B cell (primary cell): Measurements from ENCODE around the gene CCDC30. TPM values are rescaled to one million over a fixed set of nuclear protein-coding genes. Genes with fewer than 3 reads are reported as not detected.
"Not testable (repeated sequence)": the region's sequence is repeated elsewhere in the genome, so short reads cannot be mapped to it uniquely, and the experiment has no call there.

Experiments used
- ATAC-seq: fragments of 200-7000 bp; cut with Tn5 transposase; one replicate; pipeline ENCODE4 v1.10.0; 2021; ENCODE audit warnings: low read depth, mild to moderate bottlenecking, moderate number of reproducible peaks, moderate library complexity
- CTCF ChIA-PET: fragments of 350-600 bp; sonication (Branson Sonifier 250); formaldehyde crosslinking; loops from one replicate; lab custom pipeline; 2021; ENCODE audit warnings: antibody characterized with exemption, inconsistent platforms; lab: Charles Lee
- POLR2A ChIA-PET: fragments of 350-600 bp; sonication (Branson Sonifier 250); formaldehyde crosslinking; loops from one replicate; lab custom pipeline; 2021; ENCODE audit warnings: antibody characterized with exemption; lab: Charles Lee
- DNase-seq: peaks from one replicate; pipeline ENCODE4 v3.0.0; 2013
- H2AFZ ChIP-seq: 2 replicates; pipeline ENCODE4 v1.6.1; 2012; ENCODE audit warnings: mild to moderate bottlenecking, low read depth, low read length; ENCODE audit not compliant: insufficient read depth, poor library complexity, severe bottlenecking
- H3K27ac ChIP-seq, 2 donors: 1 replicate in 1 of 2; 2 replicates in 1 of 2; pipeline ENCODE4 v1.5.1; 2012 to 2013; ENCODE audit warnings: low read length in 2 of 2, mild to moderate bottlenecking in 2 of 2, moderate library complexity in 1 of 2
- H3K27me3 ChIP-seq, 4 experiments: fragments of 200-600 bp in 1 of 4; sonication (generic) in 1 of 4; replicated peaks in 1 of 4; 1 replicate in 2 of 4; 2 replicates in 2 of 4; pipeline versions ENCODE4 v1.6.1 to v1.7.0; 2013 to 2016; ENCODE audit warnings: low read length in 3 of 4, mild to moderate bottlenecking in 2 of 4, mixed read lengths in 1 of 4, moderate library complexity in 1 of 4; ENCODE audit not compliant: insufficient read depth in 4 of 4, control insufficient read depth in 3 of 4; ENCODE audit errors: control extremely low read depth in 1 of 4
- H3K36me3 ChIP-seq, 2 experiments: replicated peaks in 1 of 2; 1 replicate in 1 of 2; 2 replicates in 1 of 2; pipeline versions ENCODE4 v1.6.1 to v1.7.1; 2013; ENCODE audit warnings: low read length in 1 of 2; ENCODE audit not compliant: insufficient read depth in 2 of 2, control insufficient read depth in 1 of 2; ENCODE audit errors: control extremely low read depth in 1 of 2, extremely low read depth in 1 of 2
- H3K4me1 ChIP-seq, 2 donors: fragments of 200-600 bp in 1 of 2; sonication (generic) in 1 of 2; 1 replicate in 1 of 2; 2 replicates in 1 of 2; pipeline versions ENCODE4 v1.5.1 to v1.6.1; 2013 to 2017; ENCODE audit warnings: low read length in 2 of 2; ENCODE audit not compliant: control insufficient read depth in 2 of 2, insufficient read depth in 2 of 2
- H3K4me2 ChIP-seq: replicated peaks from 2 replicates; pipeline ENCODE3; 2012; ENCODE audit warnings: mild to moderate bottlenecking, low read depth, low read length; ENCODE audit not compliant: poor library complexity, severe bottlenecking
- H3K4me3 ChIP-seq, 5 experiments: fragments of 200-600 bp in 1 of 5; sonication (generic) in 1 of 5; 1 replicate in 3 of 5; 2 replicates in 2 of 5; pipeline versions ENCODE4 v1.5.1 to v1.7.0; 2011 to 2016; ENCODE audit warnings: low read length in 4 of 5, mild to moderate bottlenecking in 4 of 5, low read depth in 2 of 5, control low read depth in 1 of 5, moderate library complexity in 1 of 5; ENCODE audit not compliant: insufficient read depth in 1 of 5; ENCODE audit errors: control extremely low read depth in 1 of 5, extremely low read depth in 1 of 5
- H3K79me2 ChIP-seq: fragments of 200-600 bp; sonication (generic); one replicate; pipeline ENCODE4 v1.6.0; 2016; ENCODE audit warnings: low read length; ENCODE audit not compliant: control insufficient read depth, insufficient read depth
- H3K9ac ChIP-seq: fragments of 200-600 bp; sonication (generic); 2 replicates; pipeline ENCODE4 v1.6.1; 2017; ENCODE audit warnings: mild to moderate bottlenecking, low read length, moderate library complexity
- H3K9me3 ChIP-seq, 3 donors: one replicate each; pipeline versions ENCODE4 v1.6.1 to v1.7.1; 2013; ENCODE audit warnings: low read length in 2 of 3; ENCODE audit not compliant: control insufficient read depth in 2 of 3, insufficient read depth in 1 of 3; ENCODE audit errors: control extremely low read depth in 1 of 3
- H4K20me1 ChIP-seq: 2 replicates; pipeline ENCODE4 v1.6.0; 2012; ENCODE audit warnings: mild to moderate bottlenecking, low read length; ENCODE audit not compliant: insufficient read depth, control insufficient read depth, poor library complexity, severe bottlenecking
- H3K27ac Mint-ChIP-seq: one replicate; pipeline ENCODE4 v1.8.0; 2021; ENCODE audit warnings: mixed read lengths
- H3K27me3 Mint-ChIP-seq: one replicate; pipeline ENCODE4 v1.8.0; 2021; ENCODE audit warnings: mixed read lengths
- H3K4me1 Mint-ChIP-seq: one replicate; pipeline ENCODE4 v1.8.0; 2021; ENCODE audit warnings: mixed read lengths
- H3K4me3 Mint-ChIP-seq: one replicate; pipeline ENCODE4 v1.8.0; 2021; ENCODE audit warnings: mixed read lengths
- H3K9me3 Mint-ChIP-seq: one replicate; pipeline ENCODE4 v1.8.0; 2022; ENCODE audit warnings: mixed read lengths; ENCODE audit not compliant: insufficient read depth
- EZH2 ChIP-seq: IDR thresholded peaks from 2 replicates; pipeline ENCODE4 v1.6.1; 2012; ENCODE audit warnings: borderline replicate concordance, low read depth, mild to moderate bottlenecking, moderate library complexity, low read length; ENCODE audit not compliant: insufficient read depth, poor library complexity, severe bottlenecking
- WGBS: methylation state at CpG from one replicate; pipeline ENCODE4 v1.1.5; 2013; ENCODE audit warnings: missing lambda C conversion rate; ENCODE audit not compliant: insufficient coverage; 5-methylcytosine and 5-hydroxymethylcytosine counted together
- intact Hi-C: fragments of 100-400 bp; cut with micrococcal nuclease; formaldehyde crosslinking; loops from one replicate; pipeline ENCODE4 v1.10.0; 2022
- polyA plus RNA-seq: library from polyadenylated mRNA; depleted of rRNA; stranded (reverse); fragments of >200 nt; gene quantifications from 2 replicates; pipeline ENCODE4 v1.2.3, GENCODE V29; 2012
- total RNA-seq, 2 donors: library from RNA; stranded (reverse); fragments of 120-200 nt in 1 of 2; gene quantifications; 1 replicate in 1 of 2; 2 replicates in 1 of 2; pipeline versions ENCODE4 v1.2.3 to v1.2.4, GENCODE V29; 2013 to 2022
- TF ChIP-seq, protein P1 (sequence below): fragments of 200-600 bp; IDR thresholded peaks from one replicate; pipeline ENCODE4 v1.8.0; 2022; ENCODE audit warnings: antibody characterized with exemption, mild to moderate bottlenecking

The CCDC30 gene
- total and polyA plus RNA-seq, 2 donors (not counting 1 experiment from before 2014, with no cell fraction given): 1.4 to 7.4 TPM

DNA sequence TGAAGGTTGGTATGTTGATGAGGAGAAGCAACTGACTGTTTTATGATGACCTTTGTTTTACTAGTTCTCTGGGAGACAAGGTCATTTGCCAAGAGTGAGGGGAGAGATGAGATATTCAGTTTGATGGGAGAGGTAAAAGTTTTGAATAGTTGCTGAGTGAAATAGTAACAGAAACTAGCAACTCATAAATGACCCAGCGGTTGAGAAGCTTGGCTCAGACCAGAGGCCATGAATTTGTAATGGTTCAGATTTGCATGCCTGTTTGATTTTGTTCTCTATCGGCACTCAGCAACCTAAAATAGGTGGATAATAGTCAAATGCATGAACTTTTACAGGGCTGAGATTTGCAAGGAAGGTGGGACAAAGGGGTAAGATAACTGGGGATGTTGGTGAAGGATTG is 6.6 kb downstream of the CCDC30 start:
- POLR2A ChIA-PET: no interaction called here
- H3K27me3 Mint-ChIP-seq: no peaks in the 10 kb centered on the region
- TF ChIP-seq, protein P1, sequence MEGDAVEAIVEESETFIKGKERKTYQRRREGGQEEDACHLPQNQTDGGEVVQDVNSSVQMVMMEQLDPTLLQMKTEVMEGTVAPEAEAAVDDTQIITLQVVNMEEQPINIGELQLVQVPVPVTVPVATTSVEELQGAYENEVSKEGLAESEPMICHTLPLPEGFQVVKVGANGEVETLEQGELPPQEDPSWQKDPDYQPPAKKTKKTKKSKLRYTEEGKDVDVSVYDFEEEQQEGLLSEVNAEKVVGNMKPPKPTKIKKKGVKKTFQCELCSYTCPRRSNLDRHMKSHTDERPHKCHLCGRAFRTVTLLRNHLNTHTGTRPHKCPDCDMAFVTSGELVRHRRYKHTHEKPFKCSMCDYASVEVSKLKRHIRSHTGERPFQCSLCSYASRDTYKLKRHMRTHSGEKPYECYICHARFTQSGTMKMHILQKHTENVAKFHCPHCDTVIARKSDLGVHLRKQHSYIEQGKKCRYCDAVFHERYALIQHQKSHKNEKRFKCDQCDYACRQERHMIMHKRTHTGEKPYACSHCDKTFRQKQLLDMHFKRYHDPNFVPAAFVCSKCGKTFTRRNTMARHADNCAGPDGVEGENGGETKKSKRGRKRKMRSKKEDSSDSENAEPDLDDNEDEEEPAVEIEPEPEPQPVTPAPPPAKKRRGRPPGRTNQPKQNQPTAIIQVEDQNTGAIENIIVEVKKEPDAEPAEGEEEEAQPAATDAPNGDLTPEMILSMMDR: no peak
- TF ChIP-seq EZH2: no peak
- H3K79me2 ChIP-seq: no peaks in the 10 kb centered on the region
- no peaks in the 10 kb centered on the region for H3K9me3 Mint-ChIP-seq
- DNase-seq: no peak
- H4K20me1 ChIP-seq: no peaks in the 10 kb centered on the region
- no peak overlapping the region for H3K4me3 ChIP-seq
- no peak overlapping the region for H3K27ac ChIP-seq
- CTCF ChIA-PET: no interaction called here
- H3K27ac Mint-ChIP-seq: no peak overlapping the region
- H3K4me1 Mint-ChIP-seq: no peaks in the 10 kb centered on the region
- no peaks in the 10 kb centered on the region for H3K36me3 ChIP-seq
- H3K4me2 ChIP-seq: no peak overlapping the region
- 73% methylated on average over 2 of the region's 2 CpGs for WGBS
- H3K4me3 Mint-ChIP-seq: no peak overlapping the region
- no peak for ATAC-seq
- intact Hi-C loops: no loop called here
- no peak overlapping the region for H3K9ac ChIP-seq
- no peaks in the 10 kb centered on the region for H3K9me3 ChIP-seq
- no peak overlapping the region for H2AFZ ChIP-seq
- no peaks in the 10 kb centered on the region for H3K27me3 ChIP-seq
- no peaks in the 10 kb centered on the region for H3K4me1 ChIP-seq

DNA sequence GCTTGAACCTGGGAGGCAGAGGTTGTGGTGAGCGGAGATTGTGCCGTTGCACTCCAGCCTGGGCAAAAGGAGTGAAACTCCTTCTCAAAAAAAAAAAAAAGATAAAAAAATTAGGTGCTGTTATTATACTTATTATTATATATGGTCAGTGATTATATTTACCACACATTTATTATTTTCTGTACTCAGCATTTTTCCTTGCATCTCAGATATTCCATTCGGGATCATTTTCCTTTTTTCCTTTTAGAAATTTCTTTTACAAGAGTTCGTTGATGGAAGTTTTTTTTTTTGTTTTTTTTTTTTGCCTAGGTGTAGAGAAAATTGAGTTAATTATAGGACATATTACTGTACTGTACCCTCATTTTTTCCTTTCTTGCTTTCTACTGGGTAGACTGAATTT is 13.5 kb downstream of the CCDC30 start:
- CTCF ChIA-PET: no interaction called here

DNA sequence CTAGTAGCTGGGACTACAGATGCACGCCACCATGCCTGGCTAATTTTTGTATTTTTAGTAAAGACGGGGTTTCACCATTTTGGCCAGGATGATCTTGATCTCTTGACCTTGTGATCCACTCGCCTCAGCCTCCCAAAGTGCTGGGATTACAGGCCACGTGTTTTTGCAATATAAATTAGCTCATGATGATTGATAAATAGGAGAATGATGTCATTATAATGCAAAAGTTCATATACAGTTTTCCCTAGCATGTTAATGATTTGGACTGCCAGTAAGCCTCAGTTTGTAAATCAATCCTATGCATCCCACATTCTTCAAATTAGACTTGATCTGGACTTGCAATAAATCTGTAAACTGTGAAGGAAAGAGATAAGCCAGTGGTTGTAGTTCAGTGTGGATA is 14.3 kb downstream of the CCDC30 start:
- H4K20me1 ChIP-seq, DNase-seq, H2AFZ ChIP-seq, POLR2A ChIA-PET, intact Hi-C loops, CTCF ChIA-PET, H3K27ac Mint-ChIP-seq, H3K27me3 Mint-ChIP-seq, H3K9ac ChIP-seq, H3K36me3 ChIP-seq, H3K79me2 ChIP-seq, H3K4me3 ChIP-seq, H3K4me1 Mint-ChIP-seq, H3K9me3 ChIP-seq, H3K9me3 Mint-ChIP-seq, H3K4me2 ChIP-seq, H3K27me3 ChIP-seq, H3K4me3 Mint-ChIP-seq, ATAC-seq, H3K4me1 ChIP-seq, H3K27ac ChIP-seq: not testable (repeated sequence)
- no CpG with 5 or more reads among the region's 4 CpGs for WGBS

More for the DNA sequence above, 13.5 kb downstream of the CCDC30 start:
- H3K4me1 ChIP-seq: no peaks in the 10 kb centered on the region
- no peak overlapping the region for H3K9ac ChIP-seq
- Mint-ChIP-seq H3K27me3 (no peaks in the 10 kb centered on the region), H3K9me3 (no peaks in the 10 kb centered on the region), H3K27ac (no peak overlapping the region), H3K4me1 (no peaks in the 10 kb centered on the region), H3K4me3 (no peak overlapping the region)
- no peaks in the 10 kb centered on the region for H3K27me3 ChIP-seq
- H3K4me2 ChIP-seq: no peak overlapping the region
- POLR2A ChIA-PET: no interaction called here
- H2AFZ ChIP-seq: no peak overlapping the region
- ATAC-seq (no peak), DNase-seq (no peak)
- no peak for TF ChIP-seq EZH2
- TF ChIP-seq, protein P1: no peak
- no peaks in the 10 kb centered on the region for H3K36me3 ChIP-seq
- no CpG with 5 or more reads among the region's 4 CpGs for WGBS
- no peaks in the 10 kb centered on the region for H3K9me3 ChIP-seq
- no peaks in the 10 kb centered on the region for H4K20me1 ChIP-seq
- intact Hi-C loops: no loop called here
- H3K27ac ChIP-seq: no peak overlapping the region
- H3K79me2 ChIP-seq: no peaks in the 10 kb centered on the region
- H3K4me3 ChIP-seq: no peak overlapping the region
